GM12801 (cell line): ENCODE measurements around the gene GRWD1.

Experiments
- TF ChIP-seq, protein P1 (sequence below): IDR thresholded peaks from one replicate; pipeline ENCODE4 v1.5.1; 2011; ENCODE audit warnings: control low read depth; ENCODE audit not compliant: insufficient read length; ENCODE audit errors: extremely low read depth

The GRWD1 gene

DNA sequence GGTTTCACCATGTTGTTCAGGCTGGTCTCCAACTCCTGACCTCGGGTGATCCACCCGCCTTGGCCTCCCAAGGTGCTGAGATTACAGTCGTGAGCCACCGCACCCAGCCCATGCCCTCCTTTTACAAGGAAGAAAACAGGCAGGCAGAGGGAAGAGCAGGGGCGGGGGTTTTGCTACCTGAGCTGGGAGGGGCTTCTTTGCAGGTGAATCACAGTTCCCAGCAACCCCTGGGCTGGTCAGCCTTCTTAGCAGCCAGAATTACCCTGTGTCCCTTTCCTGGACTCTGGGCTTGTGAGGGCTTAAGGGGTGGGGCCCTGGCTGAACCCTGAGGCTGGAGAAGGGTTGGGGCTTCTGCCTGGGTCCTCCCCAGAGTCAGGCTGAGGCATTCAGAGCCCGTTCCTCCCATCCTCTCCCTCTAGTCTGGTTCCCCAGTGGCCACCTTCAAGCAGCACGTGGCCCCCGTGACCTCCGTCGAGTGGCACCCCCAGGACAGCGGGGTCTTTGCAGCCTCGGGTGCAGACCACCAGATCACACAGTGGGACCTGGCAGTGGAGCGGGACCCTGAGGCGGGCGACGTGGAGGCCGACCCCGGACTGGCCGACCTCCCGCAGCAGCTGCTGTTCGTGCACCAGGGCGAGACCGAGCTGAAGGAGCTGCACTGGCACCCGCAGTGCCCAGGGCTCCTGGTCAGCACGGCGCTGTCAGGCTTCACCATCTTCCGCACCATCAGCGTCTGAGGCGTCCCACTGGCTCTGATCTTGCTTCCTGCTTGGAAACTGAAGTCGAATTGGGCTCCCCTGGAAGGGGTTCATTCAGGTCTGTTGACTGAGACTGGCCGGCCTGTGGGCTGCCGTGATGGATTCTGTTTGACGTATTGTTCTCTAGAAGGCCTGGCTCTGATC is 6.8 kb downstream of the GRWD1 start:
- TF ChIP-seq, protein P1, sequence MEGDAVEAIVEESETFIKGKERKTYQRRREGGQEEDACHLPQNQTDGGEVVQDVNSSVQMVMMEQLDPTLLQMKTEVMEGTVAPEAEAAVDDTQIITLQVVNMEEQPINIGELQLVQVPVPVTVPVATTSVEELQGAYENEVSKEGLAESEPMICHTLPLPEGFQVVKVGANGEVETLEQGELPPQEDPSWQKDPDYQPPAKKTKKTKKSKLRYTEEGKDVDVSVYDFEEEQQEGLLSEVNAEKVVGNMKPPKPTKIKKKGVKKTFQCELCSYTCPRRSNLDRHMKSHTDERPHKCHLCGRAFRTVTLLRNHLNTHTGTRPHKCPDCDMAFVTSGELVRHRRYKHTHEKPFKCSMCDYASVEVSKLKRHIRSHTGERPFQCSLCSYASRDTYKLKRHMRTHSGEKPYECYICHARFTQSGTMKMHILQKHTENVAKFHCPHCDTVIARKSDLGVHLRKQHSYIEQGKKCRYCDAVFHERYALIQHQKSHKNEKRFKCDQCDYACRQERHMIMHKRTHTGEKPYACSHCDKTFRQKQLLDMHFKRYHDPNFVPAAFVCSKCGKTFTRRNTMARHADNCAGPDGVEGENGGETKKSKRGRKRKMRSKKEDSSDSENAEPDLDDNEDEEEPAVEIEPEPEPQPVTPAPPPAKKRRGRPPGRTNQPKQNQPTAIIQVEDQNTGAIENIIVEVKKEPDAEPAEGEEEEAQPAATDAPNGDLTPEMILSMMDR: no peak

GRCh38 chr19:48454150-48454730 is 8.5 kb downstream of the GRWD1 start:
- TF ChIP-seq, protein P1: no peak

GRCh38 chr19:48455171-48455907 is 9.6 kb downstream of the GRWD1 start, which contains the start of gene KCNJ14:
Gene KCNJ14 (plus strand): TSS chr19:48455574. CDS start chr19:48461725, 6,151 bp downstream.
- TF ChIP-seq, protein P1: no peak

- TF ChIP-seq, protein P1: no peak
Measured at GRCh38 chr19:48455908-48456562, 10.3 kb downstream of the GRWD1 start.

GRCh38 chr19:48456864-48457263 is 11.1 kb downstream of the GRWD1 start:
- TF ChIP-seq, protein P1: no peak

DNA sequence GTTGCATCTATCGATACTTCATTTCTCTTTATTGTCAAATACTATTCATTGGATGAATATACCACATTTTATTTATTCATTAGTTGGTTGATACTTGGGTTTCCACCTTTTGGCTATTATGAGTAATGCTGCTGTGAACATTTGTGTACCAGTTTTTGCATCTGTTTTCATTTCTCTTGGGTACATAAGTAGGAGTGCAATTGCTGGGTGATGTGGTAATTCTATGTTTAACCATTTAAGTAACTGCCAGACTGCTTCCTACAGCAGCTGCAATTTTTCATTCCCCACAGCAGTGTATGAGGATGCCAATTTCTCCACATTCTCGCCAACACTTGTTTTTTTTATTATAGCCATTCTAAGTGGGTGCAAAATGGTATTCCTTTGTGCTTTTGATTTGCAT is 12.2 kb downstream of the GRWD1 start:
- TF ChIP-seq, protein P1: no peak

GRCh38 chr19:48461651-48461981 is 15.8 kb downstream of the GRWD1 start:
- TF ChIP-seq, protein P1: no peak
